ENCODE data around the gene ISL2. TPM values are rescaled to one million over a fixed set of nuclear protein-coding genes. Genes with fewer than 3 reads are reported as not detected.
A peak's percentile ranks its signal among the peaks of the same experiment; 100 is the strongest.

ISL2 gene
- total RNA-seq, 1 donor from 2014 or later, result 0.38 TPM

DNA sequence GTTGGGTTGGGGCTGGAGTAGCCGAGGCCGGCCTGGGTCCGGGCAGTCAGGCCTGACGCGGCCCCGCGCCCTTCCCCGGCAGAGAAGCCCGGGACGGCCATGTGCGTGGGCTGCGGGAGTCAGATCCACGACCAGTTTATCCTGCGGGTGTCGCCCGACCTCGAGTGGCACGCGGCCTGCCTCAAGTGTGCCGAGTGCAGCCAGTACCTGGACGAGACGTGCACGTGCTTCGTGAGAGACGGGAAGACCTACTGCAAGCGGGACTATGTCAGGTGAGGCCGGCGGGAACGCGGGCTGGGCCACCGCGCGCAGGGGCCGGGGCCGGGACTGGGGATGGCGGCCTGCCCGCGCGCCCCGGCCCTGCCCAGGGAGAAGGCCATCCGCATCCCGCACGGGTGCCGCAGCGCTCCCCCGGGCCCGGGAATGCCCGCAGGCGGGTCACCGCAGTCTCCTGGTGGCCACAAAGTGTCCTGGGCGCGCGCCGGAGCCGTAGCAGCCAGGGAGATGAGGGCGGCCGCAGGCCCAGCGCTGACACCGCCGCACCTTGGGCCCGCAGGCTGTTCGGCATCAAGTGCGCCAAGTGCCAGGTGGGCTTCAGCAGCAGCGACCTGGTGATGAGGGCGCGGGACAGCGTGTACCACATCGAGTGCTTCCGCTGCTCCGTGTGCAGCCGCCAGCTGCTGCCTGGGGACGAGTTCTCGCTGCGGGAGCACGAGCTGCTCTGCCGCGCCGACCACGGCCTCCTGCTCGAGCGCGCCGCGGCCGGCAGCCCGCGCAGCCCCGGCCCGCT is 1.3 kb downstream of the ISL2 start:
- DNase-seq (ENCODE audit: low spot score, unreplicated experiment), result peak; percentile 26
- TF ChIP-seq, protein P1, sequence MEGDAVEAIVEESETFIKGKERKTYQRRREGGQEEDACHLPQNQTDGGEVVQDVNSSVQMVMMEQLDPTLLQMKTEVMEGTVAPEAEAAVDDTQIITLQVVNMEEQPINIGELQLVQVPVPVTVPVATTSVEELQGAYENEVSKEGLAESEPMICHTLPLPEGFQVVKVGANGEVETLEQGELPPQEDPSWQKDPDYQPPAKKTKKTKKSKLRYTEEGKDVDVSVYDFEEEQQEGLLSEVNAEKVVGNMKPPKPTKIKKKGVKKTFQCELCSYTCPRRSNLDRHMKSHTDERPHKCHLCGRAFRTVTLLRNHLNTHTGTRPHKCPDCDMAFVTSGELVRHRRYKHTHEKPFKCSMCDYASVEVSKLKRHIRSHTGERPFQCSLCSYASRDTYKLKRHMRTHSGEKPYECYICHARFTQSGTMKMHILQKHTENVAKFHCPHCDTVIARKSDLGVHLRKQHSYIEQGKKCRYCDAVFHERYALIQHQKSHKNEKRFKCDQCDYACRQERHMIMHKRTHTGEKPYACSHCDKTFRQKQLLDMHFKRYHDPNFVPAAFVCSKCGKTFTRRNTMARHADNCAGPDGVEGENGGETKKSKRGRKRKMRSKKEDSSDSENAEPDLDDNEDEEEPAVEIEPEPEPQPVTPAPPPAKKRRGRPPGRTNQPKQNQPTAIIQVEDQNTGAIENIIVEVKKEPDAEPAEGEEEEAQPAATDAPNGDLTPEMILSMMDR (IDR thresholded peaks at IDR 0.05; ENCODE audit: unreplicated experiment), result no peak
- Mint-ChIP-seq H3K27ac (no peak overlapping the region), H3K4me1 (ENCODE audit: low read depth) (peaks cover 28% of the 10 kb centered on the region), H3K27me3 (peaks cover 87% of the 10 kb centered on the region), H3K4me3 (ENCODE audit: low read depth) (peak overlapping the region; percentile 67), H3K36me3 (ENCODE audit: insufficient read depth) (no peaks in the 10 kb centered on the region), H3K9me3 (ENCODE audit: low read depth) (no peaks in the 10 kb centered on the region)

DNA sequence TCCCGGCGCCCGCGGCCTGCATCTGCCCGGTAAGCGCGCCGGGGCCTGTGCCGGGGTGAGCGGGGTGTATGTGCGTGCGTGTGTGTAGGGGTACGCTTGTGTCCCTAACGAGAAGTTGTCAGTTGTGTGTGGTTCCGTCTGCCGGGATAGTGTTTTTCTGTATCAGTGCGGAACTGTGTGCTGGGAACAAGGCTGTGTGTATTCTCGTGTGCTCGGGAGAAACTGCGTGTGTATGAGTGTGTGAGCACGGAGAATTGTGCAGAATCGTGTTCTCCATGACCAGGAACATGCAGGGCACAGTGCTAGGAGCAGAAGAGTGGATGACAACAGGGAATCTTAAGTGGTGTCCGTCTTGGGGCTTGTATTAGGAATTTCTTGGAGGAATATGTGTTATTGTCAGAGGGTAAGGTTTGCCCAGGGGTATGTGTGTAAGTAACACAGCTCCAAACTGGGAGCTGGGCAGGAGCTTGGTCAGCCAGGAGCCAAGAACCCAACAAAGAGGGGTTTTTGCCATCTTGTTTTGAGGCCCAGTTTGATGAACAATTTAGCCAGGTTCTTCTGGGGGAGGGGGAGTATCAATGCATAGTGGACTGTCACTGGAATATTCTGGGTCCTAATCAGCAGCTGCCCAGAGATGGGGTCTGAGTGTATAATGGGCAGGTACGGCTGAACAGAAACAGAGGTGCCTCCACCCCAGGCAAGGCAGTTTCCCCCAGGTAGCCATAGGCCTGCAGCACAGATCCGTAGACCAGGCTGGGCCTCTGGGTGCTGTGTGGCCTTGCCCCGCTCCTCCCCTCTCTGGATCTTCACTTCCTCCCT is 2.1 kb downstream of the ISL2 start:
- Mint-ChIP-seq H3K9me3 (ENCODE audit: low read depth) (no peaks in the 10 kb centered on the region), H3K36me3 (ENCODE audit: insufficient read depth) (no peaks in the 10 kb centered on the region), H3K27me3 (peaks cover 87% of the 10 kb centered on the region), H3K4me3 (ENCODE audit: low read depth) (no peak overlapping the region), H3K4me1 (ENCODE audit: low read depth) (peaks cover 28% of the 10 kb centered on the region), H3K27ac (no peak overlapping the region)
- no peak for DNase-seq (ENCODE audit: low spot score, unreplicated experiment)
- TF ChIP-seq, protein P1 (IDR thresholded peaks at IDR 0.05; ENCODE audit: unreplicated experiment), result no peak

DNA sequence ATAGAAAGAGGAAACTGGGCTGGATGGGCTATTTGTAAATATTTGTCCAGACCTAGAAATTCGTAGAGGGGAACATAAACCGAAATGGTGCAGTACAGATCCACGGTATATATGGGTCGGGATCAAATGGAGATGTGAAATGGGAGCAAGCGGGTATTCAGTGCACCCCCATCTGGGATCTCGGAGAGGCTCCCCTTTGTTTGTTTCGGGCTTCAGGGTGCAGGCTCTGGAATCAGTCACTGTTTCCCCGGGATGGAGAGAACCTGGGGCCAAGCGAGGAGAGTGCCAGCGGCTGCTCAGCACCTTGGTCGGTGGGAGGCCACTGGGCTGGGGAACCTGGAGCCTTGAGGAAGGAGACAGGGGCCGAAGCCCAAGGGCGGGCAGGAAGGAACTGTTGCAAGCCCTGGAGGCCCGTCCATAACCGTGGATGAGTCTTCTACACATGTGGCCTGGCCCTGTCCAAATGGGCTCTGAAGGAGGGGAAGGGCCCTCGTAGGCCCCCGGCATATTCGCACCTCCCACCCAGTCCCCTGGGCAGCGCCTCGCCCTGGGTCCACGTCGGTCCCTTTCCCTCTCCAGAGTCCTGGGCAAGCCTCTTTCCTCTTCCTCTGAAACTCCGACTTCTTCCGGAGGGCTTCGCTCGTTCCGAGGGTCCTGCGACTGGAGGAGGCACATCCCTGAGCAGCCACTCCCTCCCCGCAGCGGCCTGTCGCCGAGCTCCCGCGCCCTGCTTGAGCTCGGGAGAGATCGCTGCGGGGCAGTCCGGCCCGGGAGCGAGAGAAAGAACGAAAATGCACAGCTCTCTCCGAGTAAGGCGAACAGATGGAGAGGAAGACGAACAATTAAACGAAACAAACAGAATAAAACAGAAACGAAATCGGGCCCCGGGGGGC is 3.0 kb downstream of the ISL2 start:
- Mint-ChIP-seq H3K4me1 (ENCODE audit: low read depth) (peaks cover 24% of the 10 kb centered on the region), H3K4me3 (ENCODE audit: low read depth) (peak overlapping the region; percentile 41), H3K36me3 (ENCODE audit: insufficient read depth) (no peaks in the 10 kb centered on the region), H3K27ac (no peak overlapping the region), H3K9me3 (ENCODE audit: low read depth) (no peaks in the 10 kb centered on the region), H3K27me3 (peaks cover 87% of the 10 kb centered on the region)
- DNase-seq (ENCODE audit: low spot score, unreplicated experiment), result no peak
- TF ChIP-seq, protein P1 (IDR thresholded peaks at IDR 0.05; ENCODE audit: unreplicated experiment), result no peak

DNA sequence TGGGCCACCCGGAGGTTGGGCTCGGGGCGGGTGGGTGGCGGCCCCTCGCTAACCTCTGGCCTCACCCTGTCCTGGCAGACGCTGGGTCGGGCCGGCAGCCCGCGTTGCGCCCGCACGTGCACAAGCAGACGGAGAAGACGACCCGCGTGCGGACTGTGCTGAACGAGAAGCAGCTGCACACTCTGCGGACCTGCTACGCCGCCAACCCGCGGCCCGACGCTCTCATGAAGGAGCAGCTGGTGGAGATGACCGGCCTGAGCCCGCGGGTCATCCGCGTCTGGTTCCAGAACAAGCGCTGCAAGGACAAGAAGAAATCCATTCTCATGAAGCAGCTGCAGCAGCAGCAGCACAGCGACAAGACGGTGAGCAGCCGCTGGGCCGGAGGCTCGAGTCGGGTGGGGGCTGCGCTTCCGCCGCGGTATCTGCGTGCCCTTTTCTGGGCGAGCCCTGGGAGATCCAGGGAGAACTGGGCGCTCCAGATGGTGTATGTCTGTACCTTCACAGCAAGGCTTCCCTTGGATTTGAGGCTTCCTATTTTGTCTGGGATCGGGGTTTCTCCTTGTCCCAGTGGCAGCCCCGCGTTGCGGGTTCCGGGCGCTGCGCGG is 3.7 kb downstream of the ISL2 start:
- Mint-ChIP-seq H3K27ac (no peak overlapping the region), H3K36me3 (ENCODE audit: insufficient read depth) (no peaks in the 10 kb centered on the region), H3K9me3 (ENCODE audit: low read depth) (no peaks in the 10 kb centered on the region), H3K4me3 (ENCODE audit: low read depth) (peak overlapping the region; percentile 55), H3K4me1 (ENCODE audit: low read depth) (peaks cover 21% of the 10 kb centered on the region), H3K27me3 (peaks cover 88% of the 10 kb centered on the region)
- no peak for DNase-seq (ENCODE audit: low spot score, unreplicated experiment)
- TF ChIP-seq, protein P1 (IDR thresholded peaks at IDR 0.05; ENCODE audit: unreplicated experiment), result no peak
